Endothelial cell of umbilical vein (primary cell): ENCODE measurements around the gene RGP1.

Experiments used
- CTCF ChIP-seq, 2 donors: IDR thresholded peaks; 1 replicate in 1 of 2; 2 replicates in 1 of 2; pipeline ENCODE4 v1.5.1; 2011; ENCODE audit warnings: low read length in 2 of 2, mild to moderate bottlenecking in 2 of 2, moderate library complexity in 2 of 2, control low read depth in 1 of 2, inconsistent platforms in 1 of 2, low read depth in 1 of 2; ENCODE audit not compliant: insufficient read depth in 1 of 2; ENCODE audit errors: extremely low read depth in 1 of 2
- EZH2 ChIP-seq: IDR thresholded peaks from 2 replicates; pipeline ENCODE4 v1.6.1; 2012; ENCODE audit warnings: borderline replicate concordance, low read depth, mild to moderate bottlenecking, moderate library complexity, low read length, inconsistent platforms; ENCODE audit not compliant: severe bottlenecking

DNA sequence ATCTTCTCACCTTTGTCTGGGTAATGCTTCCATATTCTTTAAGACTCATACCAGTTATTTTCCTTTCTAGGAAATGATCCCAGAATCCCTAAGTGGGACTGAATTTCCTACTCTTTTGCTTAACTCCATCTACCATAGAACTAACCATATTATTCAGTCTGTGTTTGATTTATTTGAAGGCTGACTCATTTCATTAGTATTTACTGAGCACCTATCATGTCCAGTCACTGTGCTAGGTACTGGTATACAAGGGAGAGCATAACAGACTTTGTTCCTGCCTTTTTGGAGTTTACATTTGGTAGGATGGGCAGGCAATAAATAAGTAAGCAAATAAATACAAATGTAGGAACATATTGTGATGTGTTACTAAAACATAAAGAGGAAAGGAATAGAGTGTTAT is 46.6 kb downstream of the RGP1 start:
- TF ChIP-seq EZH2 (no peak), CTCF (IDR thresholded peaks at IDR 0.05; ENCODE audit: extremely low read depth in 1 of 2, insufficient read depth in 1 of 2, low read depth in 1 of 2, low read length in 2 of 2) (no peak)
